ENCODE measurements around the gene LENEP.

The LENEP gene

DNA sequence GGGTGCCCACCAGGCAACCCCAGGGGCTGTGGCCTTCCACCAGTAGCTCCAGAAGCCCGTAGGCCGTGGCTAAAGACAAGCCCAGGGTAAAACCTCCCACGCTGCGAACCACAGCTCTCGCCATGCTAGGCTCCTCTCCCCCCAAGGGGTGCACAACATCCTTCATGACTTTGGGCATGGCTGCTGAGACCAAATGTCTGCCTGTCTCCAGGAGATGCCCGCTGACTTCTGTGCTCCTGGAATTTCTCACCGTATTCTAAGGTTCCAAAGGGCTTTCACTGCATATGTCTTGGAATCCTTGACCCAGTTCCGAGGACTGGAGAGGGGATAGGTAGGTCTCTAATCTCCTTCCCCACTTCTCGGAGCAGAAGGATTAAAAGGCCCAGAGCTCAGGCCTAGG, 40.1 kb downstream of the LENEP start, which contains the start of the genes DCST1 and DCST2:
Gene DCST1 (plus strand): TSS at position 301 of the 400 bp plus-strand sequence. CDS start 213 bp downstream, outside the sequence.
Gene DCST2 (minus strand): TSS at position 258 of the 400 bp plus-strand sequence. CDS start 80 bp downstream, at position 178.
- DNase-seq: no peak

DNA sequence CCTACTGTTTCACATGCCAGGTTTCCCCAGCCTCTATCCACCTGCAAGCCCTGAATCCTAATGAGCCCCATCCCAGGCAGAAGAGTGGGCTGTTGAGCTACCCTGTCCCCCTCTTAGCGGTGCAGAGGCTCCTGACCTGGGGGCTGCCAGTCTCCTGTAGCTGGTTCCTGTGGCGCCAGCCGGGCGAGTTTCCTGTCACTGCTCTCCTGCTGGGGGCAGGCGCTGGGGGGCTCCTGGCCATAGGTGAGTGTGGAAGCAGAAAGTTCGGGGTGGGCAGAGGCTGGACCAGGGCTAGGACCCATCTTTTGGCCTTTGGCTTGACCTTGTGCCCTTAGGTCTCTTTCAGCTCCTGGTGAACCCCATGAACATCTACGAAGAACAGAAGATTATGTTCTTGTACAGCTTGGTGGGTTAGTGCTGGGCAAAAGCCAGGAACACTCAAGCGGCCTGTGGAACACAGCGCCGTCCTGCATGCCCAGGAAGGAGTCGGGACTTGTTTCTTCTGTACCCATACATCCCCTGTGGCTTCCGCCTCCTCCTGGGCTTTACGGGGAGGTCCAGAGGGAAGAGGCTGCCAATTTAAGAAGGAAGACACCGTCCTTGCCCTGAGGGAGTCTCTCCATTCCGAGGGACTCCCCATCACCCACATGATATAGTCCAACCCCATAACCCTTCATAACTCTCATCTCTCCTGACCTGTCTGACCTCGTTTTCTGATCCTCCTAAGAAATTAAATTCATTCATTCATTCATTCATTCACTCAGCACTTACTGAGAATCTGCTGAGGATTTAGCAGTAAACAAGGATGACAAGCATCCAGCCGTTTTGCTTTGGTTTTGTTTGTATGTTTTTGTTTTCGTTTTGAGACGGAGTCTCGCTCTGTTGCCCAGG, 41.2 kb downstream of the LENEP start:
- no peak for DNase-seq

DNA sequence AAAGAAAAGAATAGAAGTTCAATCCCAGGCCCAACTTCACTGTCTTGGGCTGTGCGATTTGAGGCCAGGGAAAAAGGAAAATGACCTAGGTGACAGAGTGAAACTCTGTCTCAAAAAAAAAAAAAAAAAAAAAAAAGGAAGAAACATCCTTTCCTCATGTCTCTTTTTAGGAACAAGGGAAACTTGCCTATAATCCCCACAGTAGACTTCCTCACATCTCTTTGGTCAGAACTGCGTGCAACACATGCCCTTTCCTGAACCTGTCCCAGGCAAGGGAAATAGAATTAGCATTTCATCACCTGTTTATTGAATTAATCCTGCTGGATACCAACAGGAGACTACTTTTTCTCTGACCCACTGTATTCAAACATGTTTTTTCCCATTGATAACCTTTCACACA, 42.5 kb downstream of the LENEP start:
- no peak for DNase-seq

DNA sequence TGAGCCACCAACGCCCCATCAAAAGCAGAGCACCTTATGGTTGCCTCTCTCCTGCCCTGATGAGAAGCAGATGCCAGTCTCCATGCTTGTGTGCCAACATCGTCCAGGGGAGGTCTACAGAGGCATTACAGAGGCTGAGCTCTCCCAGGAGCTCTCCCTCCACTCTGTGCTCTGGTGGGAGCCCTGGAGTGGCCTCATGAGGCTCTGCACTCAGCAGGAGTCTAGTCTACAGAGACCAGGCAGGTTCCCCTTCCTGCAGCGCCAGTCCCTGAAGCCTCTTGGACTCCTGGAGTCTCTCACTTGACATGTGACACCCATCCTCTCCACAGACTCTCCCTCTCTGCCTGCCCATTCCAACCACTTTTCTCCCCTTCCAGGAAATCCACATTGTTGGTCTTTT, 43.7 kb downstream of the LENEP start:
- no peak for DNase-seq

DNA sequence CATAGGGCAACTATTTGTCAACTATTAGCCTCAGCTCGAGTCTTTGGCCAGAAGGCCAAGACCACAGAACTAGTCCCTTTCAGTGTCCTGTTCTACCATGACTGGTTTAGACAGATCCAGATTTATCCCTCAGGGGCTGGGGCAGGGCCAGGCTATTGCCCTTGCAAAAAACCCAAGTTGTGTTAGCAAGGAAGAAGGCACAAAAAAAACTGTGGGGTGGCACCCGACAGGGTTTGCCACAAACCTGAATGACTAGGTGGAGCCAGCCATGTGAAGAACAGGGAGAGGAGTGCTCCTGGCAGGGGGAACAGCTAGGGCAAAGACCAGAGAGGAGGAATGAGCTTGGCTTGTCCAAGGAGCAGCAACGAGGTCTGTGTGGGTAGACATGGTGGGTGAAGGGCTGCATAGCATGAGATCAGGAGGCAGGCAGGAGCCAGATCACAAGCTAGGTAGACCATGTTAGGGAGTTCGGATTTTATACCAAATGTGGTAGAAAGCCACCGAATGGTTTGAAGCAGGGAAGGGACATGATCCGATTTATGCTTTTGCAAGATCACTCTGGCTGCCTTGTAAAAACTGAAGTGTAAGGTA, 44.6 kb downstream of the LENEP start:
- no peak for DNase-seq

DNA sequence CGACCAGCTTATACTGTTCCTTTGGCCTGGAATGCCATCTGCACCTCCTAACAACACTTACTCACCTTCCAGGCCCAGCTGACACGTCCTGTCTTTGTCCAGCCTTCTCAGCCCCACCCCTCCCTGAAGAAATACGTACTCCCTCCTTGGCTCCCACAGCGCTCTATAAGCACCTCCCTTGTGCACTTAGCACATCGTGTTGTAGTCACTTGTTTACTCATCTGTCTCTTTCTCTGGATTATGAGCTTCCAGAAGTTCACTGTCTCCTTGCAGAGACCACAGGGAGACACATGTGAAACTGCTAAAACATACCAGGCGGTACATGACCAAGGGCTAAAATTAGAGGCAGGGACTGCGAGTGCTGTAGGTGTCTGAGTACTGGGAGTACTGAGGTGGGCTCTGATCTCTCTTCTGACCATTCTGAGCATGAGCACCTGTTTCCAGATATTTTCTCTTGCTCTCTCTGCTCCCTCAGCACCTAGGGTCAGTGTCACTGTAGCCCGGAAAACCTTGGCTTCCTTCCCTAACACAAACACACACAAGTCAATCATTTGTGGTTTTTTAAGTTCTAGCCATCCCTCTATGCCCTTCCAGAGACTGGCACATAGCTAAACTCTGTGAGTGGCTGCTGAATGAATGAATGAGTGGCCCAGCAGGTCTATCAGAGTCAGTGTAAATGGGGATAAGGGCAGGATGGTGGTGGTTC, 45.4 kb downstream of the LENEP start:
- DNase-seq: no peak

DNA sequence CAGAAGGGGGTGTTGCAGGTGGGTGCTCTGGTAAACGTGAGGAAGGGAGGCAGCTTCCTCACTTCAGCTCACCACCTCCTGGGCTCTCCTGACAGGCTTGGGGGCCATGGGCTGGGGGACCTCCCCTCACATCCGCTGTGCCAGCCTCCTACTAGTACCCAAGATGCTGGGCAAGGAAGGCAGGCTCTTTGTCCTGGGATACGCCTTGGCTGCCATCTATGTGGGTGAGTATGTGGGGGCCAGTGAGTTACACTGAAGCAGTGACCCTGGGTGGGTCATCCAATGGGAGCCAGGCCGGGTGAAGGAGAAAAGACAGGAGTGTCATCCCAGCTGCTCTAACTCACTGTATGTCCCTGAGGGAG, 45.9 kb downstream of the LENEP start:
- no peak for DNase-seq

DNA sequence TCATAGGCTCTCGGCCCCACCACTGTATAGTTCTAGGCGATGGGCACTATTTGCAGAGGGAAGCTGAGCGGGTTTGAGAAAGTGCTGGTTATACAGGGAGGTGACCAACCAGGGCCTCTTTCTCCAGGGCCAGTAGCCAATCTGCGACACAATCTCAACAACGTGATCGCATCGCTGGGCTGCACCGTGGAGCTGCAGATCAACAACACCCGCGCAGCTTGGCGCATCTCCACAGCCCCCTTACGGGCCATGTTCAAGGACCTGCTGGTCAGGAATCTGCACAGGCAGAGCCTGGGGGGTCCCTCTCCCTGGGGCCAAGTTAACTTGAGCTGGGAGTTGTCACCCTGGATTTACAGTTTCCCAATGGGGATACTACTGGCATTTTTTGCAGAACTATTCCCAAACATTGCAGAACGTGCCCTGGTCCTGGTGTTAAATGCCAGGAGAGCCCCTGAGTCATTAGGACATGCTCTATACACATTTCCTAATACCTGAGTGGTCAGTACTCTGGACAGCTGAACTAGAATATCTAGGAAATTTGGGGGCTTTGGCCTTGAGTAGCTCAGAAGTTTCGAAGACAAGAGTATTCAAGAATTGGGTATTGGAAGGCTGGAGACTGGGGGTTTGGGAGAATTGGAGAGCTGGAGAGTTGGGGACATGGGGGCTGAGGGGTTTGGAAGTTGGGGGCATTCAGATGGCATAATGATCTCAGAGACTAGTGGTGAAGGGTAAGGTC, 47.1 kb downstream of the LENEP start:
- no peak for DNase-seq

DNA sequence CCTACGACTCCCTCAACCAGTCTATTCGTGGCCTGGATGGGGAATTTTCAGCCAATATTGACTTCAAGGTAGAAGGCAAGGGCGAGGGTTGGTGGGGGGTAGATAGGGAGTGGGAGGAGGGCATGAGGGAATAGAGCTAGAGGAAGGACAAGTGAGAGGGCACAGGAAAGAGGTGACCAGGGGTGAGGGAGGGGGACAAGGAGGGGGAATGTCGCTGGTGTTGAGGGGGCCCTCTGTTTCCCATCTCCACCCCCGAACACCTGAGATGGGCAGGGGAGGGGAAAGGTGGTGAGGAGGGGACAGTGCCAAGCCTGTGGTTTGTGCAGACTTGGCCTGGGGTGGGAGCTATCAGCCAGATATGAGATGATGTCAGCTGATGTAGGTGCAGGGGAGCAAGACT, 49.4 kb downstream of the LENEP start:
- no peak for DNase-seq

DNA sequence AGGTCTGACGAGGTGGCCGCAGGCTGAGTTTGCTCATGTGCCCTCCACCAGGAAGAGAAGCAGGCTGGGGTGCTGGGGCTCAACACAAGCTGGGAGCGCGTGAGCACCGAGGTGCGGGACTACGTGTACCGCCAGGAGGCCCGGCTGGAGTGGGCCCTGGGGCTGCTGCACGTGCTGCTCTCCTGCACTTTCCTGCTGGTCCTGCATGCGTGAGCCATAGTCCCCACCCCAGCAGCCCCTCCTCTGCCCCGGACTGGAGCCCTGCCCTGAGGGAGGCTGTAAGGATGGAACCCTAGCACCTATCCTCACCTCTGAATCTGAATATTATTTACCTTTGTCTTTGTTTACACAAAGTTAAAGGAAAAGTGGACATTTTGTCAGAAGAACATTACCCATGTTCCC, 49.9 kb downstream of the LENEP start:
- DNase-seq: no peak

DNA sequence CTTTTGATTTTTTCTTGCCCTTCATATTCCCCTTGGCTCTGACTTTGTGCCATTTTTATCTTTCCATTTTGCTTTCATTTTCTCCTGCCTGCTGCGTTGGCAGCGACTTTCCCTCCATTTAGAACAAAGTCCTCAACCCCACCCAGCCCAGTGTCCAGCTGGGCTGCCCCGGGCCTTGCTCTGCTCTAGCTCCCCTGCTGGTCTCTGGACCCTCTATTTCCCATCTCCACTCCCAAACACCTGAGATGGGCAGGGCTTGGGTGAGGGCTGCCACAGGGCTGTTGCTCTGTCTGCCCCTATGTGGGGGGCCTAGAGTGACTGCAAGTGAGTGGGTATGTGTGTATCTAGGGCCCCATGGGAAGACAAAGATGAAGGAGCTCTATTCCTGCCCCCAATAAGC, 50.4 kb downstream of the LENEP start:
- DNase-seq: no peak

Data from DMS79 (cell line).